Activated CD8-positive, alpha-beta memory T cell treated with anti-CD3 and anti-CD28 coated beads, Interleukin-2, amount 50 U/mL, for 4 hours (primary cell): ENCODE measurements around the gene TSBP1.
"Not testable (repeated sequence)": the region's sequence is repeated elsewhere in the genome, so short reads cannot be mapped to it uniquely, and the experiment has no call there.

ENCODE experiments used
- DNase-seq: peaks from one replicate; pipeline ENCODE4 v3.0.0-alpha.2; 2020

TSBP1 gene

GRCh38 chr6:32371229-32371628 lies 474 bp downstream of the TSBP1 start:
- DNase-seq, result no peak

GRCh38 chr6:32370505-32370904 lies 1.2 kb downstream of the TSBP1 start:
- DNase-seq, result no peak

GRCh38 chr6:32369660-32370059 lies 2.0 kb downstream of the TSBP1 start:
- DNase-seq, result no peak

GRCh38 chr6:32367644-32368043 lies 4.1 kb downstream of the TSBP1 start:
- no peak for DNase-seq

- DNase-seq, result not testable (repeated sequence)
These were observed 12.5 kb downstream of the TSBP1 start for GRCh38 chr6:32359225-32359624.

- not testable (repeated sequence) for DNase-seq
These were observed 13.2 kb downstream of the TSBP1 start for GRCh38 chr6:32358548-32358947.

- no peak for DNase-seq
These were observed 16.7 kb downstream of the TSBP1 start for GRCh38 chr6:32355018-32355417.

- no peak for DNase-seq
These were observed 18.4 kb downstream of the TSBP1 start for GRCh38 chr6:32353348-32353747.

- DNase-seq, result no peak
These were observed 31.5 kb downstream of the TSBP1 start for GRCh38 chr6:32340242-32340641.

GRCh38 chr6:32337186-32337805 lies 34.4 kb downstream of the TSBP1 start:
- no peak for DNase-seq

GRCh38 chr6:32332433-32332832 lies 39.3 kb downstream of the TSBP1 start:
- DNase-seq, result no peak

GRCh38 chr6:32329141-32329540 lies 42.6 kb downstream of the TSBP1 start:
- no peak for DNase-seq

GRCh38 chr6:32327103-32327502 lies 44.6 kb downstream of the TSBP1 start:
- no peak for DNase-seq

GRCh38 chr6:32318501-32318900 lies 53.2 kb downstream of the TSBP1 start:
- DNase-seq, result no peak

GRCh38 chr6:32317541-32317940 lies 54.2 kb downstream of the TSBP1 start:
- no peak for DNase-seq

GRCh38 chr6:32313964-32314363 lies 57.7 kb downstream of the TSBP1 start:
- DNase-seq, result no peak

GRCh38 chr6:32298632-32299336 lies 72.9 kb downstream of the TSBP1 start:
- DNase-seq, result no peak

GRCh38 chr6:32294980-32295379 lies 76.7 kb downstream of the TSBP1 start:
- not testable (repeated sequence) for DNase-seq

GRCh38 chr6:32294566-32294965 lies 77.1 kb downstream of the TSBP1 start:
- DNase-seq, result no peak

GRCh38 chr6:32293695-32294094 lies 78.0 kb downstream of the TSBP1 start:
- no peak for DNase-seq

- DNase-seq, result no peak
These were observed 80.2 kb downstream of the TSBP1 start for GRCh38 chr6:32291543-32291942.

- DNase-seq, result no peak
These were observed 80.7 kb downstream of the TSBP1 start for GRCh38 chr6:32290886-32291450.

- no peak for DNase-seq
These were observed 83.3 kb downstream of the TSBP1 start for GRCh38 chr6:32288426-32288825.

- DNase-seq, result not testable (repeated sequence)
These were observed 97.7 kb downstream of the TSBP1 start for GRCh38 chr6:32273801-32274577.
